Measurements from ENCODE around the gene LRGUK. TPM values are rescaled to one million over a fixed set of nuclear protein-coding genes. Genes with fewer than 3 reads are reported as not detected.

Gene LRGUK
- total RNA-seq, 1 donor from 2014 or later, result 2.0 TPM

DNA sequence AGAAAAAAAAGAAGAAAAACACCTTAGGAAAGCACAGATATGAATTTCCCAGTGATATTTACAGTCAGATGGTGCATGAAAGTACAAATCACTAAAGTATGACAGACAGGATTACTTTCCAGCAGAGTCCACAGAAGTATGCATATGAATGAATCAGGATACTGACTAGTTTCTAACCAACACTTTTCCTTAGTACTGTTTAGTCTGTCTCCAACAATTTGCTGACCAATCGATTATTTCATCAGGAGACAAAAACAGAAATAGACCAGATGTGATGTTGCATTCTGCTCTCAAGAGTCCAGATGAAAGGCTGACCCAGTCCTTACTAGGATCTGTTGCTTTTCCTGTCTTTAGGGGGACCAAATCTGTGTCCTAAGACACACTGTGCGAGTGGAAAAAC, 175.0 kb downstream of the LRGUK start:
- H3K27ac Mint-ChIP-seq, result no peak overlapping the region
- no peak for DNase-seq (ENCODE audit: extremely low spot score, unreplicated experiment)
- no peaks in the 10 kb centered on the region for H3K4me1 Mint-ChIP-seq (ENCODE audit: unreplicated experiment)
- no peaks in the 10 kb centered on the region for H3K9me3 Mint-ChIP-seq
- no peak overlapping the region for H3K4me3 Mint-ChIP-seq
- peaks cover 28% of the 10 kb centered on the region for H3K36me3 Mint-ChIP-seq
- TF ChIP-seq, protein P1, sequence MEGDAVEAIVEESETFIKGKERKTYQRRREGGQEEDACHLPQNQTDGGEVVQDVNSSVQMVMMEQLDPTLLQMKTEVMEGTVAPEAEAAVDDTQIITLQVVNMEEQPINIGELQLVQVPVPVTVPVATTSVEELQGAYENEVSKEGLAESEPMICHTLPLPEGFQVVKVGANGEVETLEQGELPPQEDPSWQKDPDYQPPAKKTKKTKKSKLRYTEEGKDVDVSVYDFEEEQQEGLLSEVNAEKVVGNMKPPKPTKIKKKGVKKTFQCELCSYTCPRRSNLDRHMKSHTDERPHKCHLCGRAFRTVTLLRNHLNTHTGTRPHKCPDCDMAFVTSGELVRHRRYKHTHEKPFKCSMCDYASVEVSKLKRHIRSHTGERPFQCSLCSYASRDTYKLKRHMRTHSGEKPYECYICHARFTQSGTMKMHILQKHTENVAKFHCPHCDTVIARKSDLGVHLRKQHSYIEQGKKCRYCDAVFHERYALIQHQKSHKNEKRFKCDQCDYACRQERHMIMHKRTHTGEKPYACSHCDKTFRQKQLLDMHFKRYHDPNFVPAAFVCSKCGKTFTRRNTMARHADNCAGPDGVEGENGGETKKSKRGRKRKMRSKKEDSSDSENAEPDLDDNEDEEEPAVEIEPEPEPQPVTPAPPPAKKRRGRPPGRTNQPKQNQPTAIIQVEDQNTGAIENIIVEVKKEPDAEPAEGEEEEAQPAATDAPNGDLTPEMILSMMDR (conservative IDR thresholded peaks at IDR 0.05), result no peak
- no peaks in the 10 kb centered on the region for H3K27me3 Mint-ChIP-seq

DNA sequence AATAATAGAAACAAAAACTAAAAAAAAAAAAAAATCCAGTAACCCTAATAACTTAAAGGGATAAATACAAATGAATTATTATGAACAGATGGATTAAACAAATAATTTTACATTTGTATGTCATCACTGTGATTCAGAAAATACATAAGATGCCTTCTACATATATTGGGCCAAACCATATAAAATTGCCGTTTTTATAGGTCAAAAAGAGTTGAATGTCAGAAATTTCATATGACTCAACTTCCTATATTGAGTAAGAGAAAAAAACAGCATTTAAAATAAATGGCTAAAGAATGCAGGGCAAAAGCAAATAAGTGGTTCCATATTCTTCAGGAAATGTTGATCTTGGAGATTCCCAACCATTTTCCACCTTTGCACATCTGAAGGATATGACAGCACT, 180.2 kb downstream of the LRGUK start:
- Mint-ChIP-seq H3K27me3 (no peaks in the 10 kb centered on the region), H3K9me3 (no peaks in the 10 kb centered on the region), H3K4me3 (no peak overlapping the region), H3K4me1 (ENCODE audit: unreplicated experiment) (no peaks in the 10 kb centered on the region), H3K36me3 (peaks cover 19% of the 10 kb centered on the region), H3K27ac (no peak overlapping the region)
- no peak for DNase-seq (ENCODE audit: extremely low spot score, unreplicated experiment)
- TF ChIP-seq, protein P1 (conservative IDR thresholded peaks at IDR 0.05), result no peak

DNA sequence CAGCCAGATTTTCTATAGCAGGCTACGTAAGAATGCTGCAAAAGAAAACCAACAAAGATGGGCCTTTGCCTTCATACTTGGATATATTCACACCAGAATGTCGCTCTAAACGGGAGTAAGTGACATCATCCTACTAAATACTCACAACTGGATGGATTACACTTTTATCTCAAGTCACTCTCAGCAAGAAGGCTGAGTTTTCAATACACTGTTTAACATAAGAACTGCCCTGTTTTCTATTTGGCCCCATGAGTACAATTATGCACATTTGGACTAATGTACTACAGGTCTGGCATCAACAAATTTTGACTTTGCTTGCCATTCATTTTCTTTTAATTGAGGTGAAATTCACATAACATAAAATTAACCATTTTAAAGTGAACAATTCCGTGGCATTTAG, 181.4 kb downstream of the LRGUK start:
- TF ChIP-seq, protein P1 (conservative IDR thresholded peaks at IDR 0.05), result no peak

DNA sequence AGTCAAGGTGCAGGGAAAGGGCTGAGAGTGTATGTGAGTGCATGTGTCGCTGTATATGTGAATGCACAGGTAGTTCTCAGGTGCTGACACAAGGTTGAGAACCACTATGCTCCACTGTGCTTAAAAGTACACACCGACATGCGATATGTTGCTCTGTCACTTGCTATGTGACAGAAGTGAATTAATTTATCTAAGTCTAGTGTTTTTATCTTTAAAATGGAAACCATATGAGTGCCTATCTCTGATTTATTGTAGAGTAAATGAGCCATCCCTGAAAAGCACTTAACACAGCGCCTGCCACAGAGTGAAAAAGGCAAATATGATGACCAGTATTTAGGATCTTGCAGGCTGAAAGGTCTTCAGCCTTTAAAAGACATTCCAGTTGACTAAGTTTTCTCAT, 184.7 kb downstream of the LRGUK start:
- TF ChIP-seq, protein P1 (conservative IDR thresholded peaks at IDR 0.05), result no peak
- H3K4me3 Mint-ChIP-seq, result no peak overlapping the region
- H3K36me3 Mint-ChIP-seq, result peaks cover 7% of the 10 kb centered on the region
- peaks cover 12% of the 10 kb centered on the region for H3K4me1 Mint-ChIP-seq (ENCODE audit: unreplicated experiment)
- H3K9me3 Mint-ChIP-seq, result no peaks in the 10 kb centered on the region
- no peaks in the 10 kb centered on the region for H3K27me3 Mint-ChIP-seq
- no peak overlapping the region for H3K27ac Mint-ChIP-seq
- no peak for DNase-seq (ENCODE audit: extremely low spot score, unreplicated experiment)

More for the DNA sequence above, 181.4 kb downstream of the LRGUK start:
- H3K36me3 Mint-ChIP-seq, result peaks cover 19% of the 10 kb centered on the region
- H3K27ac Mint-ChIP-seq, result no peak overlapping the region
- H3K4me1 Mint-ChIP-seq (ENCODE audit: unreplicated experiment), result no peaks in the 10 kb centered on the region
- H3K9me3 Mint-ChIP-seq, result no peaks in the 10 kb centered on the region
- DNase-seq (ENCODE audit: extremely low spot score, unreplicated experiment), result no peak
- H3K27me3 Mint-ChIP-seq, result no peaks in the 10 kb centered on the region
- H3K4me3 Mint-ChIP-seq, result no peak overlapping the region

DNA sequence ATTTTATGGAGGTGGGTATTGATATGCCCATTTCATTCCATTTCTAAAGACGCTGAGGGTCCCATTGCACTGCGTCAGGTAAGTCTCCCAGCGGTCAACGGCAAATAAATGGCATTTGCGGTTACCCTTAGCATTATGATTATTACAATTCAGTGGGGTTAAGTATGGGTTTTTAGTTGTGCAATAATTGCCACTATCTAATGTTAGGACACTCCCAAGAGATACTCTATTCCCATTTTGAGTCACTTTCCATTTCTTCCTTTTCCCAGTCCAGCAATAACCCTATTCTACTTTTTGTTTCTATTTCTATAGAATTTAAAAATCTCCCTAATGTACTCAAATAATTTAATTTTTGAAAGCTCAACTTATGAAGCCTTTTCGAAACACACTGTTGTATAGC, 185.6 kb downstream of the LRGUK start:
- Mint-ChIP-seq H3K4me3 (no peak overlapping the region), H3K9me3 (no peaks in the 10 kb centered on the region), H3K27ac (no peak overlapping the region), H3K27me3 (no peaks in the 10 kb centered on the region), H3K4me1 (ENCODE audit: unreplicated experiment) (peaks cover 19% of the 10 kb centered on the region), H3K36me3 (peaks cover 7% of the 10 kb centered on the region)
- TF ChIP-seq, protein P1 (conservative IDR thresholded peaks at IDR 0.05), result no peak
- DNase-seq (ENCODE audit: extremely low spot score, unreplicated experiment), result no peak

DNA sequence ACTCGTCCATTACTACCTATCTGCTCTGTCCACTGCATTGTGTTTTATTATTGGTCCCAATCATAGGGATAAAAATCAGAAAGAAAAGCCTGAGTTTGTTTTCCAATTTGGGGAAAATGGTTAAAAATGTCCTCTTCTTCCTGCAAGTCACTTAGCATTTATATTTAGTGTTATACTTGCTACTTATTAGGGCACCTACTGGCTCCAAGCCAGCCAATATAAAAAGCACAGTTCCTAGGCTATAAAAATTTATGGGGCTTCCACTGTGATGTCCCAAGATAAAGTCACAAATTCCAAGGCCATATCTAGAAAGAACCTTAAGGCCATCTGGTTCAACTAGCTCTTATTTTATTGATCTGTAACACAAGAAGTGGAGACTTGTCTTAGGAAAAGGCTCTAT, 186.4 kb downstream of the LRGUK start:
- DNase-seq (ENCODE audit: extremely low spot score, unreplicated experiment), result no peak
- peaks cover 20% of the 10 kb centered on the region for H3K4me1 Mint-ChIP-seq (ENCODE audit: unreplicated experiment)
- no peaks in the 10 kb centered on the region for H3K9me3 Mint-ChIP-seq
- H3K36me3 Mint-ChIP-seq, result peaks cover 3% of the 10 kb centered on the region
- H3K4me3 Mint-ChIP-seq, result no peak overlapping the region
- TF ChIP-seq, protein P1 (conservative IDR thresholded peaks at IDR 0.05), result no peak
- no peaks in the 10 kb centered on the region for H3K27me3 Mint-ChIP-seq
- H3K27ac Mint-ChIP-seq, result no peak overlapping the region

Data from type B pancreatic cell (in vitro differentiated cells).